Measurements from ENCODE around the gene APPBP2. TPM values are rescaled to one million over a fixed set of nuclear protein-coding genes. Genes with fewer than 3 reads are reported as not detected.

Gene APPBP2
- total RNA-seq, 1 experiment from 2014 or later = 44.9 TPM

GRCh38 chr17:60451071-60451470, 75.0 kb downstream of the APPBP2 start:
- intact Hi-C loops (cut with micrococcal nuclease; ENCODE audit: unreplicated experiment) = no loop called here
- Histone ChIP-seq H3K9me3 (ENCODE audit: low read depth, low read length, poor library complexity, severe bottlenecking) (no peaks in the 10 kb centered on the region), H3K27me3 (replicated peaks; ENCODE audit: insufficient read depth, low read depth, low read length, poor library complexity) (no peaks in the 10 kb centered on the region), H3K36me3 (ENCODE audit: insufficient read depth, low read length, poor library complexity, severe bottlenecking) (peaks cover 42% of the 10 kb centered on the region), H3K27ac (ENCODE audit: low read depth, low read length, poor library complexity, severe bottlenecking) (no peak overlapping the region), H3K4me1 (ENCODE audit: insufficient read depth, low read length, poor library complexity, severe bottlenecking) (no peaks in the 10 kb centered on the region), H3K4me3 (ENCODE audit: low read depth, low read length, poor library complexity, severe bottlenecking) (no peak overlapping the region)
- BruUV-seq (replicated peaks) = no TSS peak
- DNase-seq (ENCODE audit: low spot score) = no peak
- CTCF ChIA-PET = no interaction called here
- TF ChIP-seq EZH2 (IDR thresholded peaks at IDR 0.05; ENCODE audit: borderline replicate concordance, low read depth, low read length, poor library complexity, severe bottlenecking) (no peak), CTCF (conservative IDR thresholded peaks at IDR 0.05; ENCODE audit: low read depth, low read length) (no peak)
- POLR2A ChIA-PET (ENCODE audit: low non-redundant PET) = no interaction called here

- intact Hi-C loops (cut with micrococcal nuclease; ENCODE audit: unreplicated experiment) = no loop called here
- peaks cover 25% of the 10 kb centered on the region for H3K36me3 ChIP-seq (ENCODE audit: insufficient read depth, low read length, poor library complexity, severe bottlenecking)
- no peak for DNase-seq (ENCODE audit: low spot score)
- H3K4me3 ChIP-seq (ENCODE audit: low read depth, low read length, poor library complexity, severe bottlenecking) = no peak overlapping the region
- POLR2A ChIA-PET (ENCODE audit: low non-redundant PET) = no interaction called here
- H3K4me1 ChIP-seq (ENCODE audit: insufficient read depth, low read length, poor library complexity, severe bottlenecking) = peaks cover 5% of the 10 kb centered on the region
- CTCF ChIA-PET = no interaction called here
- no TSS peak for BruUV-seq (replicated peaks)
- TF ChIP-seq EZH2 (IDR thresholded peaks at IDR 0.05; ENCODE audit: borderline replicate concordance, low read depth, low read length, poor library complexity, severe bottlenecking) (no peak), CTCF (conservative IDR thresholded peaks at IDR 0.05; ENCODE audit: low read depth, low read length) (no peak)
- no peak overlapping the region for H3K27ac ChIP-seq (ENCODE audit: low read depth, low read length, poor library complexity, severe bottlenecking)
- H3K27me3 ChIP-seq (replicated peaks; ENCODE audit: insufficient read depth, low read depth, low read length, poor library complexity) = no peaks in the 10 kb centered on the region
- no peaks in the 10 kb centered on the region for H3K9me3 ChIP-seq (ENCODE audit: low read depth, low read length, poor library complexity, severe bottlenecking)
These were observed 78.7 kb downstream of the APPBP2 start for GRCh38 chr17:60447375-60447774.

GRCh38 chr17:60445144-60445543, 80.9 kb downstream of the APPBP2 start:
- CTCF ChIA-PET = no interaction called here
- TF ChIP-seq EZH2 (IDR thresholded peaks at IDR 0.05; ENCODE audit: borderline replicate concordance, low read depth, low read length, poor library complexity, severe bottlenecking) (no peak), CTCF (conservative IDR thresholded peaks at IDR 0.05; ENCODE audit: low read depth, low read length) (no peak)
- H3K9me3 ChIP-seq (ENCODE audit: low read depth, low read length, poor library complexity, severe bottlenecking) = no peaks in the 10 kb centered on the region
- DNase-seq (ENCODE audit: low spot score) = no peak
- H3K27ac ChIP-seq (ENCODE audit: low read depth, low read length, poor library complexity, severe bottlenecking) = no peak overlapping the region
- BruUV-seq (replicated peaks) = no TSS peak
- peaks cover 13% of the 10 kb centered on the region for H3K36me3 ChIP-seq (ENCODE audit: insufficient read depth, low read length, poor library complexity, severe bottlenecking)
- POLR2A ChIA-PET (ENCODE audit: low non-redundant PET) = no interaction called here
- peaks cover 16% of the 10 kb centered on the region for H3K4me1 ChIP-seq (ENCODE audit: insufficient read depth, low read length, poor library complexity, severe bottlenecking)
- intact Hi-C loops (cut with micrococcal nuclease; ENCODE audit: unreplicated experiment) = no loop called here
- H3K4me3 ChIP-seq (ENCODE audit: low read depth, low read length, poor library complexity, severe bottlenecking) = no peak overlapping the region
- H3K27me3 ChIP-seq (replicated peaks; ENCODE audit: insufficient read depth, low read depth, low read length, poor library complexity) = no peaks in the 10 kb centered on the region
